NB4 (cell line): ENCODE results near the gene B4GALT2.

Source experiments
- DNase-seq: peaks from one replicate; pipeline ENCODE4 v3.0.0; 2010; ENCODE audit warnings: low read depth
- H3K4me3 ChIP-seq: one replicate; pipeline ENCODE4 v1.5.1; 2011; ENCODE audit warnings: mild to moderate bottlenecking, low read depth, low read length, moderate library complexity
- CTCF ChIP-seq: IDR thresholded peaks from one replicate; pipeline ENCODE4 v1.5.1; 2012; ENCODE audit warnings: low read depth, low read length
- MYC ChIP-seq: IDR thresholded peaks from 2 replicates; pipeline ENCODE4 v1.6.1; 2011; ENCODE audit warnings: low read depth, low read length
- POLR2A ChIP-seq: IDR thresholded peaks from 2 replicates; pipeline ENCODE4 v1.6.1; 2011; ENCODE audit warnings: mild to moderate bottlenecking; ENCODE audit not compliant: insufficient read length; ENCODE audit errors: extremely low read depth
- TF ChIP-seq, protein P1 (sequence below): IDR thresholded peaks from 2 replicates; pipeline ENCODE4 v1.6.1; 2011; ENCODE audit warnings: low read depth, low read length

Gene B4GALT2

DNA sequence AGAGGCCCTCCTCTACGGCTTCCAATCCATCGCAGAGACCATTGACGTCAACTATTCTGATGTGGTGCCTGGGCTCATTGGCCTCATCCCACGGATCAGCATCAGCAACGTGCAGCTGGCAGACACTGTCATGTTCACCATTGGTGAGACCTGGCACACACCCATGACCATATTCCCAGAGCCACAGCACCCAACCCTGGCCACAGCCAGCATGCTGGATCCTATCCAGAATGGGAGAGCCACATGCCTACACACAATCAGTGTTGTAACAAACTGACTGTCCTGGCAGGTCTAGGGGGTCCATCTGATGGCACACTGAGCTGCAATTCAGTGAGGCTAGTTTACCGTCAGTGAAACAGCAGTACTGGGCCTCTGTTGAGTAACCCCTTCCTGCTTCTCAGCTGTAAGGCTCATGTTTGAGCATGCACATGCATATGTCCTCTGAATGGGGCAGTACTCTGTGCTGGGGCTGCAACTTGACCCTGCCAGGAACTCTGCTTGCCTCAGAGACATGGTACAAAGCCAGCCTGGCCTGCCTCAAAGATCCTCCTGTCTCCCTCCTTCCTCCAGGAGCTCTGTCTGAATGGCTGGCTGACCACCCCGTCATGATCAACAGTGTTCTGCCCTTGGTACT is 21.5 kb upstream of the B4GALT2 start:
- DNase-seq = no peak
- TF ChIP-seq CTCF (no peak), MYC (no peak), POLR2A (no peak)
- TF ChIP-seq, protein P1, sequence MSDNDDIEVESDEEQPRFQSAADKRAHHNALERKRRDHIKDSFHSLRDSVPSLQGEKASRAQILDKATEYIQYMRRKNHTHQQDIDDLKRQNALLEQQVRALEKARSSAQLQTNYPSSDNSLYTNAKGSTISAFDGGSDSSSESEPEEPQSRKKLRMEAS = no peak
- no peak overlapping the region for H3K4me3 ChIP-seq

- no peak for DNase-seq
- TF ChIP-seq POLR2A (no peak), MYC (no peak), CTCF (no peak)
- TF ChIP-seq, protein P1 = no peak
- H3K4me3 ChIP-seq = no peak overlapping the region
These were observed 20.4 kb upstream of the B4GALT2 start for GRCh38 chr1:43958351-43959255.

DNA sequence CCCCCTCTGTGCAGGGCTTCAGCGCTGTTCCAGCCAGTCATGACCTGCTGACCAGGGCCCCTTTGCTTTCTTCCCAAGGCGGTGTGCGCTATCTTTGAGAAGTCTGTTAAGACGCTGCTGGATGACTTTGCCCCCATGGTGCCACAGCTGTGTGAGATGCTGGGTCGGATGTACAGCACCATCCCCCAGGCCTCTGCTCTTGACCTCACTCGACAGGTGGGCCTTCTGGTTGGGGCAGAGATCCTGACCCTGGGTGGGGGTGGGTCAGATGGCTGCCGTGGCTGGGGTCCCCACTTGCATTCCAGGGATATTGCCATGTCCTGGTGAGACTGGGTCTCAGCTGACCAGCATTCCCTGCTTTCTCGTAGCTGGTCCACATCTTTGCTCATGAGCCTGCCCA is 18.2 kb upstream of the B4GALT2 start:
- DNase-seq = no peak
- TF ChIP-seq, protein P1 = no peak
- TF ChIP-seq MYC (no peak), CTCF (no peak), POLR2A (no peak)
- H3K4me3 ChIP-seq = no peak overlapping the region

DNA sequence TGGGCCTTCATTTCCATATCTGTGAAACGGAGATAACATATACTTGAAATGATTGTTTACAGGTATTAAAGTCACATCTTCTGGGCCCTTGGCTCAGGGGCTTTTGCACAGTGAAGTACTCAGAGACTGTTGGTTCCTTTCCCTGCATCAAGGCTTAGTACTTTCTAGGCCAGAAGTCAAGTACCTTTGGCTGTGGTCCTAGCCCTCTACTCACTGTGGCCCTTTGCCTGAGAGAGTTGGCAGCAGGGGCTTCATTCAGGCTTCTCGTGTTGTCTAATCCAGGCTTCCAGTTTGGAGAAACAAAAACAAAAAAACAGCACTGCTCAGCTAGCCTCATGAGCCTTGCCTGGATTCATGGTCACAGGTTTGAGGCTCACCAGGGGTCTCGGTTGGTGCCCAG is 17.3 kb upstream of the B4GALT2 start:
- TF ChIP-seq, protein P1 = no peak
- TF ChIP-seq MYC (no peak), POLR2A (no peak), CTCF (no peak)
- no peak overlapping the region for H3K4me3 ChIP-seq
- no peak for DNase-seq

- H3K4me3 ChIP-seq = no peak overlapping the region
- DNase-seq = no peak
- TF ChIP-seq, protein P1 = no peak
- TF ChIP-seq POLR2A (no peak), MYC (no peak), CTCF (no peak)
These were observed 16.7 kb upstream of the B4GALT2 start for GRCh38 chr1:43962324-43962723.
